ENCODE data around the gene HAVCR1.
"Not testable (repeated sequence)": the region's sequence is repeated elsewhere in the genome, so short reads cannot be mapped to it uniquely, and the experiment has no call there.

- not testable (repeated sequence) for TF ChIP-seq EZH2 (IDR thresholded peaks at IDR 0.05; ENCODE audit: borderline replicate concordance, low read depth, low read length, poor library complexity, severe bottlenecking); CTCF (conservative IDR thresholded peaks at IDR 0.05; ENCODE audit: low read depth, low read length)
Observed at GRCh38 chr5:157014143-157014542, 44.8 kb downstream of the HAVCR1 start.

Measured in A673 (cell line).